Measurements from ENCODE around the gene OR6M1. TPM values are rescaled to one million over a fixed set of nuclear protein-coding genes. Genes with fewer than 3 reads are reported as not detected.

OR6M1 gene
- polyA plus RNA-seq, 1 of the 3 experiments (the other 2 are of a cell fraction) = not detected

GRCh38 chr11:123765601-123766000 lies 40.5 kb downstream of the OR6M1 start:
- Histone ChIP-seq H3K4me3 (ENCODE audit: low read depth in 2 of 2, low read length in 1 of 2) (no peak overlapping the region), H3K9me3 (no peaks in the 10 kb centered on the region), H3F3A (replicated peaks; ENCODE audit: insufficient read depth) (no peaks in the 10 kb centered on the region), H3K9ac (no peak overlapping the region), H3K4me2 (no peak overlapping the region), H2AFZ (ENCODE audit: low read depth) (no peak overlapping the region), H3K36me3 (replicated peaks in 1 of 2; ENCODE audit: control insufficient read depth in 1 of 2, insufficient read depth in 2 of 2, low read length in 1 of 2) (no peaks in the 10 kb centered on the region), H4K20me1 (ENCODE audit: insufficient read depth) (no peaks in the 10 kb centered on the region), H3K9me2 (no peaks in the 10 kb centered on the region), H3K27me3 (ENCODE audit: insufficient read depth) (no peaks in the 10 kb centered on the region), H3K79me2 (ENCODE audit: insufficient read depth) (no peaks in the 10 kb centered on the region), H3K4me1 (ENCODE audit: control insufficient read depth in 1 of 2, insufficient read depth in 2 of 2, low read depth in 1 of 2, low read length in 1 of 2) (no peaks in the 10 kb centered on the region), H3K27ac (ENCODE audit: low read depth in 2 of 2, low read length in 1 of 2) (no peak overlapping the region)
- DNase-seq = no peak
- 0% methylated on average over 1 of the region's 1 CpG for WGBS (ENCODE audit: low lambda C conversion rate)
- CTCF ChIA-PET = no interaction called here
- no peak for TF ChIP-seq MEF2A (IDR thresholded peaks at IDR 0.05; ENCODE audit: borderline replicate concordance, low read depth)
- no peak for TF ChIP-seq SMC3 (IDR thresholded peaks at IDR 0.05; ENCODE audit: low read depth, low read length)
- no peak for TF ChIP-seq MXI1 (IDR thresholded peaks at IDR 0.05; ENCODE audit: low read depth, low read length)
- no peak for TF ChIP-seq FOSL2 (IDR thresholded peaks at IDR 0.05; ENCODE audit: borderline replicate concordance, low read depth)
- TF ChIP-seq NFIC (IDR thresholded peaks at IDR 0.05; ENCODE audit: borderline replicate concordance) = no peak
- TF ChIP-seq REST (IDR thresholded peaks at IDR 0.05; ENCODE audit: low read depth, low read length) = no peak
- TF ChIP-seq EZH2phosphoT487 (IDR thresholded peaks at IDR 0.05; ENCODE audit: borderline replicate concordance, low read depth) = no peak
- TF ChIP-seq JUND (IDR thresholded peaks at IDR 0.05) = no peak
- TF ChIP-seq RCOR1 (IDR thresholded peaks at IDR 0.05; ENCODE audit: low read length) = no peak
- POLR2A ChIA-PET = no interaction called here

DNA sequence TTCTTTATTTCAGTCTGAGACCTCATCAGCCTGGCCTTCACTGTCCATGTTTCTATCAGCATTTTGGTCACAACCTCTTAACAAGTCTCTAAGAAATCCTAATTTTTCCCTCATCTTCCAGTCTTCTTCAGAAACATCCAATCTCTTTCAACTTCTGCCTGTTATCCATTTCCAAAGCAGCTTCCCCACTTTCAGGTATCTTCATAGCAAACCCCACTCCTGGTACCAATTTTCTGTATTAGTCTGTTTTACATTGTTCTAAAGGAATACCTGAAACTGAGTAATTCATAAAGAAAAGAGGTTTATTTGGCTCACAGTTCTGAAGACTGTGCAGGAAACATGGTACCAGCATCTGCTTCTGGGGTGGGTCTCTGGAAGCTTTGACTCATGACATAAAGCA lies 43.7 kb downstream of the OR6M1 start:
- Histone ChIP-seq H4K20me1 (ENCODE audit: insufficient read depth) (no peaks in the 10 kb centered on the region), H3K36me3 (replicated peaks in 1 of 2; ENCODE audit: control insufficient read depth in 1 of 2, insufficient read depth in 2 of 2, low read length in 1 of 2) (no peaks in the 10 kb centered on the region), H3K27ac (ENCODE audit: low read depth in 2 of 2, low read length in 1 of 2) (no peak overlapping the region), H3K79me2 (ENCODE audit: insufficient read depth) (no peaks in the 10 kb centered on the region), H3K4me3 (ENCODE audit: low read depth in 2 of 2, low read length in 1 of 2) (no peak overlapping the region), H3K4me1 (ENCODE audit: control insufficient read depth in 1 of 2, insufficient read depth in 2 of 2, low read depth in 1 of 2, low read length in 1 of 2) (no peaks in the 10 kb centered on the region), H3F3A (replicated peaks; ENCODE audit: insufficient read depth) (no peaks in the 10 kb centered on the region), H2AFZ (ENCODE audit: low read depth) (no peak overlapping the region), H3K27me3 (ENCODE audit: insufficient read depth) (peaks cover 4% of the 10 kb centered on the region; the same call in 1 of the 2 replicates), H3K4me2 (no peak overlapping the region), H3K9ac (no peak overlapping the region), H3K9me3 (no peaks in the 10 kb centered on the region), H3K9me2 (no peaks in the 10 kb centered on the region)
- CTCF ChIA-PET = no interaction called here
- no peak for DNase-seq
- TF ChIP-seq RAD21 (IDR thresholded peaks at IDR 0.05; ENCODE audit: low read length) (no peak), NFIC (IDR thresholded peaks at IDR 0.05; ENCODE audit: borderline replicate concordance) (no peak), EZH2phosphoT487 (IDR thresholded peaks at IDR 0.05; ENCODE audit: borderline replicate concordance, low read depth) (no peak), CHD2 (IDR thresholded peaks at IDR 0.05; ENCODE audit: low read length, partially characterized antibody) (no peak), FOXM1 (IDR thresholded peaks at IDR 0.05; ENCODE audit: low read depth) (no peak), TAF1 (IDR thresholded peaks at IDR 0.05; ENCODE audit: borderline replicate concordance, low read depth, low read length) (no peak), REST (IDR thresholded peaks at IDR 0.05; ENCODE audit: low read depth, low read length) (no peak), GABPA (IDR thresholded peaks at IDR 0.05; ENCODE audit: low read depth) (no peak), GATA2 (CRISPR knock-in tag; IDR thresholded peaks at IDR 0.05) (no peak), TEAD4 (IDR thresholded peaks at IDR 0.05; ENCODE audit: borderline replicate concordance, insufficient read depth) (no peak), RXRA (IDR thresholded peaks at IDR 0.05; ENCODE audit: borderline replicate concordance, low read depth) (no peak), JUND (IDR thresholded peaks at IDR 0.05) (no peak)
- TF ChIP-seq, protein P1, sequence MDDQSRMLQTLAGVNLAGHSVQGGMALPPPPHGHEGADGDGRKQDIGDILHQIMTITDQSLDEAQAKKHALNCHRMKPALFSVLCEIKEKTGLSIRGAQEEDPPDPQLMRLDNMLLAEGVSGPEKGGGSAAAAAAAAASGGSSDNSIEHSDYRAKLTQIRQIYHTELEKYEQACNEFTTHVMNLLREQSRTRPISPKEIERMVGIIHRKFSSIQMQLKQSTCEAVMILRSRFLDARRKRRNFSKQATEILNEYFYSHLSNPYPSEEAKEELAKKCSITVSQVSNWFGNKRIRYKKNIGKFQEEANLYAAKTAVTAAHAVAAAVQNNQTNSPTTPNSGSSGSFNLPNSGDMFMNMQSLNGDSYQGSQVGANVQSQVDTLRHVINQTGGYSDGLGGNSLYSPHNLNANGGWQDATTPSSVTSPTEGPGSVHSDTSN (IDR thresholded peaks at IDR 0.05) = no peak
- POLR2A ChIA-PET = no interaction called here
